Activated CD4-positive, alpha-beta memory T cell treated with anti-CD3 and anti-CD28 coated beads, Interleukin-2, amount 10 ng/mL, durations not matched to agents 7 days and 5 days (primary cell): Measurements from ENCODE around the gene HAUS3. TPM values are rescaled to one million over a fixed set of nuclear protein-coding genes. Genes with fewer than 3 reads are reported as not detected.

ENCODE experiments used
- CTCF ChIA-PET: fragments of 350-600 bp; sonication (Branson Sonifier 250); formaldehyde crosslinking; loops from one replicate; lab custom pipeline; 2021; ENCODE audit warnings: antibody characterized with exemption, inconsistent platforms; lab: Charles Lee
- POLR2A ChIA-PET: fragments of 350-600 bp; sonication (Branson Sonifier 250); formaldehyde crosslinking; loops from one replicate; lab custom pipeline; 2021; ENCODE audit warnings: antibody characterized with exemption; lab: Charles Lee
- DNase-seq: peaks from one replicate; pipeline ENCODE4 v3.0.0-alpha.2; 2020
- H3K27ac Mint-ChIP-seq: one replicate; pipeline ENCODE4 v1.8.0; 2021; ENCODE audit warnings: mild to moderate bottlenecking, mixed read lengths
- H3K27me3 Mint-ChIP-seq: one replicate; pipeline ENCODE4 v1.8.0; 2021; ENCODE audit warnings: mixed read lengths
- H3K36me3 Mint-ChIP-seq: one replicate; pipeline ENCODE4 v1.8.0; 2021; ENCODE audit warnings: low read depth, mixed read lengths
- H3K4me1 Mint-ChIP-seq: one replicate; pipeline ENCODE4 v1.8.0; 2021; ENCODE audit warnings: mixed read lengths
- H3K4me3 Mint-ChIP-seq: one replicate; pipeline ENCODE4 v1.8.0; 2021; ENCODE audit warnings: mild to moderate bottlenecking, mixed read lengths
- H3K9me3 Mint-ChIP-seq: one replicate; pipeline ENCODE4 v1.8.0; 2021; ENCODE audit warnings: mixed read lengths
- total RNA-seq, 2 experiments: library from RNA; stranded (reverse); gene quantifications; one replicate each; pipeline ENCODE4 v1.2.3, GENCODE V29; 2021

HAUS3 gene
- total RNA-seq, 2 experiments from 2014 or later: 27.1 to 27.4 TPM

GRCh38 chr4:2251073-2251794 is 9.3 kb upstream of the HAUS3 start:
- peak; percentile 12 for DNase-seq
- H3K9me3 Mint-ChIP-seq: no peaks in the 10 kb centered on the region

GRCh38 chr4:2250357-2251072 is 8.6 kb upstream of the HAUS3 start:
- H3K27me3 Mint-ChIP-seq: no peaks in the 10 kb centered on the region
- H3K9me3 Mint-ChIP-seq: no peaks in the 10 kb centered on the region
- H3K4me3 Mint-ChIP-seq: no peak overlapping the region
- no peaks in the 10 kb centered on the region for H3K4me1 Mint-ChIP-seq
- H3K36me3 Mint-ChIP-seq: no peaks in the 10 kb centered on the region
- no peak overlapping the region for H3K27ac Mint-ChIP-seq
- peak; percentile 15 for DNase-seq
- CTCF ChIA-PET: no interaction called here
- POLR2A ChIA-PET: interaction anchor here (0.6 to 2.1 kb wide), 2 partner anchors 9 to 165 kb away, joined by 3 to 11 read pairs; partner anchors contain the start of genes HAUS3 and POLN

More at GRCh38 chr4:2251073-2251794, 9.3 kb upstream of the HAUS3 start:
- POLR2A ChIA-PET: interaction anchor here (0.6 to 2.1 kb wide), 2 partner anchors 10 to 164 kb away, joined by 3 to 11 read pairs; partner anchors contain the start of genes HAUS3 and POLN
- Mint-ChIP-seq H3K27ac (no peak overlapping the region), H3K4me3 (no peak overlapping the region), H3K27me3 (no peaks in the 10 kb centered on the region), H3K4me1 (no peaks in the 10 kb centered on the region), H3K36me3 (no peaks in the 10 kb centered on the region)
- CTCF ChIA-PET: no interaction called here

- CTCF ChIA-PET: no interaction called here
- H3K27ac Mint-ChIP-seq: no peak overlapping the region
- DNase-seq: peak; percentile 11
- no peaks in the 10 kb centered on the region for H3K27me3 Mint-ChIP-seq
- POLR2A ChIA-PET: interaction anchor here (0.6 to 2.1 kb wide), 2 partner anchors 9 to 14 kb away, joined by 4 to 11 read pairs; partner anchors contain the start of genes HAUS3 and POLN
- H3K4me3 Mint-ChIP-seq: no peak overlapping the region
- peaks cover 6% of the 10 kb centered on the region for H3K4me1 Mint-ChIP-seq
- no peaks in the 10 kb centered on the region for H3K36me3 Mint-ChIP-seq
- H3K9me3 Mint-ChIP-seq: no peaks in the 10 kb centered on the region
Observed at GRCh38 chr4:2249526-2250356, 7.8 kb upstream of the HAUS3 start.

- Mint-ChIP-seq H3K4me1 (peaks cover 11% of the 10 kb centered on the region), H3K4me3 (no peak overlapping the region), H3K27ac (no peak overlapping the region), H3K27me3 (no peaks in the 10 kb centered on the region), H3K9me3 (no peaks in the 10 kb centered on the region), H3K36me3 (no peaks in the 10 kb centered on the region)
- DNase-seq: peak; percentile 15
- ChIA-PET POLR2A (interaction anchor here (0.6 kb wide), 1 partner anchor 15 kb away, joined by 4 read pairs; no protein-coding TSS in a partner anchor), CTCF (no interaction called here)
Observed at GRCh38 chr4:2248821-2249261, 6.9 kb upstream of the HAUS3 start.

GRCh38 chr4:2248044-2248780 is 6.3 kb upstream of the HAUS3 start:
- Mint-ChIP-seq H3K36me3 (no peaks in the 10 kb centered on the region), H3K4me3 (no peak overlapping the region), H3K4me1 (peaks cover 17% of the 10 kb centered on the region), H3K9me3 (no peaks in the 10 kb centered on the region), H3K27ac (no peak overlapping the region), H3K27me3 (no peaks in the 10 kb centered on the region)
- peak; percentile 14 for DNase-seq
- ChIA-PET POLR2A (no interaction called here), CTCF (no interaction called here)

- peak; percentile 15 for DNase-seq
- ChIA-PET CTCF (no interaction called here), POLR2A (no interaction called here)
- Mint-ChIP-seq H3K27me3 (no peaks in the 10 kb centered on the region), H3K9me3 (no peaks in the 10 kb centered on the region), H3K27ac (no peak overlapping the region), H3K4me3 (no peak overlapping the region), H3K36me3 (no peaks in the 10 kb centered on the region), H3K4me1 (peaks cover 19% of the 10 kb centered on the region)
Observed at GRCh38 chr4:2247128-2248043, 5.5 kb upstream of the HAUS3 start.

GRCh38 chr4:2246384-2247127 is 4.6 kb upstream of the HAUS3 start:
- H3K4me3 Mint-ChIP-seq: no peak overlapping the region
- ChIA-PET CTCF (interaction anchor here (1.3 kb wide), 1 partner anchor 195 kb away, joined by 3 read pairs; no protein-coding TSS in a partner anchor), POLR2A (no interaction called here)
- peaks cover under 1% of the 10 kb centered on the region for H3K36me3 Mint-ChIP-seq
- H3K9me3 Mint-ChIP-seq: no peaks in the 10 kb centered on the region
- DNase-seq: peak; percentile 14
- H3K27me3 Mint-ChIP-seq: no peaks in the 10 kb centered on the region
- H3K27ac Mint-ChIP-seq: no peak overlapping the region
- peaks cover 24% of the 10 kb centered on the region for H3K4me1 Mint-ChIP-seq

GRCh38 chr4:2245787-2246275 is 3.9 kb upstream of the HAUS3 start:
- ChIA-PET POLR2A (no interaction called here), CTCF (interaction anchor here (1.3 kb wide), 1 partner anchor 196 kb away, joined by 3 read pairs; no protein-coding TSS in a partner anchor)
- Mint-ChIP-seq H3K36me3 (peaks cover 8% of the 10 kb centered on the region), H3K27ac (no peak overlapping the region), H3K9me3 (no peaks in the 10 kb centered on the region), H3K27me3 (no peaks in the 10 kb centered on the region), H3K4me1 (peaks cover 26% of the 10 kb centered on the region), H3K4me3 (no peak overlapping the region)
- DNase-seq: peak; percentile 11

- POLR2A ChIA-PET: no interaction called here
- CTCF ChIA-PET: interaction anchor here (1.3 kb wide), 1 partner anchor 196 kb away, joined by 3 read pairs; no protein-coding TSS in a partner anchor
- H3K27me3 Mint-ChIP-seq: no peaks in the 10 kb centered on the region
- peaks cover 14% of the 10 kb centered on the region for H3K36me3 Mint-ChIP-seq
- no peaks in the 10 kb centered on the region for H3K9me3 Mint-ChIP-seq
- peaks cover 32% of the 10 kb centered on the region for H3K4me1 Mint-ChIP-seq
- no peak overlapping the region for H3K27ac Mint-ChIP-seq
- H3K4me3 Mint-ChIP-seq: no peak overlapping the region
- DNase-seq: peak; percentile 15
Observed at GRCh38 chr4:2245057-2245786, 3.3 kb upstream of the HAUS3 start.

- Mint-ChIP-seq H3K4me1 (peaks cover 43% of the 10 kb centered on the region), H3K27me3 (no peaks in the 10 kb centered on the region), H3K9me3 (no peaks in the 10 kb centered on the region), H3K27ac (no peak overlapping the region), H3K4me3 (no peak overlapping the region), H3K36me3 (peaks cover 24% of the 10 kb centered on the region)
- ChIA-PET CTCF (no interaction called here), POLR2A (no interaction called here)
- DNase-seq: peak; percentile 21
Observed at GRCh38 chr4:2243681-2244380, 1.9 kb upstream of the HAUS3 start.
